NCI-H526 treated with DMSO at 0.1 percent for 48 hours (cell line): ENCODE data around the gene JMY.

Experiments
- DNase-seq: peaks from one replicate; lab custom pipeline; 2025; lab: John Stamatoyannopoulos, UW

JMY gene

GRCh38 chr5:79235634-79236361 lies at the start of gene JMY:
Gene JMY (plus strand): TSS chr5:79236131. CDS start chr5:79236651, 520 bp downstream.
- peak; percentile 75 for DNase-seq

DNA sequence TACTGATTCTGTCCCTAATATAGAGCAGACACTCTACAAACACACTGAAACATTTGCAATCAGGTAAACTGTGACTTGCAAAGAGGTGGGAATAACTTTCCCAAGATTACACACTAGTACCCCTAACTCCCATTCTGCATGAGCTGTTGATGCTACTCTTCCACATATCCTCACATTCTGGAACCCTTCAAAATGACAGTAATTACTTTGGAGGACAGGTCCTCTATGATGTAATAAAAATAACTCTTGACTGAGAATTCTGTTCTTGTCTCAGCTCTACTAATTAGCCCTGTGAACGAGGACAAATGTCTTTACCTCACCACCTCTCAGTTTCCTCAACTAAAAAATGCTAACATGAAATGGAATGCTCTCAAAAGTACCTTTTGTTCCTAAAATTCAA lies 49.5 kb upstream of the JMY start:
- no peak for DNase-seq

- DNase-seq: no peak
These were observed 46.3 kb upstream of the JMY start for GRCh38 chr5:79189439-79190234.

- DNase-seq: no peak
These were observed 45.7 kb upstream of the JMY start for GRCh38 chr5:79190235-79190529.

DNA sequence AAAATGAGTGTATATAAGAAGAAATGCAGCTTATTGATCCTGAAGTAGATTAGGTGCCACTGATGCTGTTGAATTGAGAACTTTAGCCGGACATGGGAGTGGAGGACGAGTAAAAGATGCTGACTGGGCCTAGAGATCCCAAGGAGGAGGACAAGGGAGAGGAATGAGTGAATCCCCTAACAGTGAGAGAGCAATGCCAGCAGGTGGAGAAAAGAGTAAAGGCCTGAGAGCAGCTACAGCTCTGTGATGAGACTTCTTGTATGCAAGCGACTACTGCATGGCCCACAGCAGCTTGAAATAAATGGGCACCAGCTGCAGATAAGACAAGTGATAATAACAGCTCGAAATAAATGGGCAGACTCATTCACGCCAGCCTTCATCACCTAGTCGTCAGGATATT lies 44.5 kb upstream of the JMY start:
- no peak for DNase-seq

- no peak for DNase-seq
These were observed 42.3 kb upstream of the JMY start for GRCh38 chr5:79193643-79194042.

GRCh38 chr5:79200573-79201183 lies 35.3 kb upstream of the JMY start:
- DNase-seq: no peak

GRCh38 chr5:79201206-79201605 lies 34.7 kb upstream of the JMY start:
- DNase-seq: no peak

GRCh38 chr5:79202076-79202475 lies 33.9 kb upstream of the JMY start:
- DNase-seq: no peak

DNA sequence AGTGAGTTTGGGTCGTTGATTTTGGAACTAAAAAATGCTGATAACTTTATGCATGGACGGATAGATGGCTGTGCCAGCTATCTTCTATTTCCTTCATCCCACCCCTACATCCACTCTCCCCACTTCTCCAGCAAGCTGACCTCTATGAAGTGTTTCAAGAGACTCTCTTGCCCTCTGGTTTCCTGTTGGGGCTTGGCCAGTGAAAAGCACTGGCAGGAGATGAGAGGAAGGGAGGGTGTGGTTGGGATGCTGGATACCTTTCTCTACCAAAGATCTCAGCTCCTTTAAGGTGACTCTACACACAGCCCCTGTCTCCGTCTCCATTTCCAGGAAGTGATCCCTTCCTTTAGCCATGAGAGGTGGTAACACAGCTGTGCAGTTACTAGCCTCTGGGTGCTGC lies 30.0 kb upstream of the JMY start:
- DNase-seq: no peak

- no peak for DNase-seq
These were observed 29.4 kb upstream of the JMY start for GRCh38 chr5:79206541-79206940.

DNA sequence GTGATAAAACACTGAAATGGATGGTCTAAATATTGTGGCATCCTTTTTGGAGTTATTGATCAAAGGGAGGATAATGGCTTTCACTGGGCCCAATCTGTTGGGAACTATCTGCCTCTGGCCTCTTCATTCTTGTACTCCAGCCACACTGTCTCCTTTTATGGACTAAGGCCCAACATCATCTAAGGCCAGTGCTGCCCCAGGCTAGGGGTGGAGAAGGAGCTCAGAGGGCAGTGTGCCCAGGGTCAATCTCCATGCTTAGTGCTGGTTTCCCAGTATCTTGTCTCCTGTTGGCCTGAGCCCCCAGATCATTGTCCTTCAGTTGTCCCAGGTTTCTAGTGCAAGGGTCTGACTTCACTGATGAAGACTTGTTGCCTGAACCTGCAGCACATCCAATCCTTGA lies 26.4 kb upstream of the JMY start:
- no peak for DNase-seq

GRCh38 chr5:79224286-79224984 lies 11.5 kb upstream of the JMY start:
- DNase-seq: no peak

GRCh38 chr5:79225026-79225425 lies 10.9 kb upstream of the JMY start:
- DNase-seq: no peak

DNA sequence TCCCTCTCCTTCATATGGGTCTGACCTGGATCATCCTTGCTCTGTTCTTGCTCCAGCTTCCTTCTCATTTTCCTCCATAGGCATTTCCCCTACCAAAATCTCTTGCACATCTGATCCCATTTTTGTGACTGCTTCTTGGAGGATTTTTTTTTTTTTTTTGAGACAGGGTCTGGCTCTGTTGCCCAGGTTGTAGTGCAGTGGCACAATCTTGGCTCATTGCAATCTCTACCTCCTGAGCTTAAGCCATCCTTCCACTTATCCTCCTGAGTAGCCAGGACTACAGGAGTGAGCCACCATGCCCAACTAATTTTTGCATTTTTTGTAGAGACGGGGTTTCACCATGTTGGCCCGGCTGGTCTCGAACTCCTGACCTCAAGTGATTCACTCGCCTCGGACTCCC lies 10.5 kb upstream of the JMY start:
- DNase-seq: no peak

DNA sequence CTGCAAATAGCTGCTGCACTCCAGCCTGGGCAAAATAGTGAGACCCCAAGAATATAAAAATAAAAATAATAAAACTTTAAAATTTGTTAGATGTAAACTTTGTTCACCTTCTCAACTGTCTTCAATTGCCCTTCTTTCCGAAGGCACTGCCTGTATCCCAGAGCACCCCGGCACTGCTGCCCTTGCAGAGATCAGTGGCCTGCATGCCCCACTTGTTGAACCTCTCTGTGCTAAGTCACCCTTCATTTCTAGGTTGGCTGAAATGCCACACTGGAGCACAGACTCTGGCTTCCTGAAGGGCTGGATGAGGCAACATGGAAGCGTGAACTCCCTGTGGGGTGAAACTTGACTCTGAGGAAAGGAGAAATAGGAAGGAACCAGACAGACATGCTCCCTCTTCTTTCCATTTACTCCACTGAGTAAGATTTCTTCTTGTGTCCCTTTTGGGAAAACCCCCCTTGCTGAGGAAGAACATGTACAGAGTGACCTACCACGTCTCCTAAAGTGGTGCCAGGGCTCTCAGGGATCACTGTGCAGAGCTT lies 8.4 kb upstream of the JMY start:
- DNase-seq: no peak

DNA sequence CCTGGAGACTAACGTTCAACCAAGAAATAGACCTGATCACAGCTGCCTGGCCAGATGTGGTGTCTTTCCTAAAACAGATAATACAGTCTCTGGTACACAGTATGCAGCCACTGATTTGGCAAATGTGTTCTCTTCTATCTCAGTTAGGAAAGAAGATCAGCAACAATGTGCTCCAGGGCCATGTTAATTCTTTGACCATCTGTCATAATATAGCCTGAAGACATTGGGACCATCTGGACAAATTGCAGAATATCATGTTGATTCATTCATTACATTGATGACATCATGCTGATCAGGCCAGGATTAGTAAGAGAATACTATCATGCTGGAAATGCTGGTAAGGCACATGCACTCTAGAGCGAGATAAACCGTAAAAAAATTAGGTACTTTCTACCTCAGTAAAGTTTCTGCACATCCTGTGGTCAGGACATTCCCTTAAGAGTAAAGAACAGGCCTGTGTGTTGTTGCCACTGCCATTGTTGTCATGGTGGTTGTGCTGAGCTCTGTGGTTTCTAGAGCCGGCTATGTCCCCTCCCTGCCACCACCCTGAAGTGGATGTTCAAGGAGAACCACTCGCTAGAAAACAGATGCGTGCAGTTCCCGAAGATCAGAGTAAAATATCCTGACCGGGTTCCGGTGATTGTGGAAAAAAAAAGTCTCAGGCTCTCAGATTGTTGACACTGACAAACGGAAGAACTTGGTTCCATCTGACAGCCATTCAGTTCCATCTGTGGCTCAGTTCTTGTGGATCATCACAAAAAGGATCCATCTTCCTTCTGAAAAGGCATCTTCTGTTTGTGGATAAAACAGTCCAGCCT lies 6.4 kb upstream of the JMY start:
- no peak for DNase-seq

- no peak for DNase-seq
These were observed 684 bp upstream of the JMY start for GRCh38 chr5:79235261-79235633.

GRCh38 chr5:79236362-79236969 lies 535 bp downstream of the JMY start:
- no peak for DNase-seq

DNA sequence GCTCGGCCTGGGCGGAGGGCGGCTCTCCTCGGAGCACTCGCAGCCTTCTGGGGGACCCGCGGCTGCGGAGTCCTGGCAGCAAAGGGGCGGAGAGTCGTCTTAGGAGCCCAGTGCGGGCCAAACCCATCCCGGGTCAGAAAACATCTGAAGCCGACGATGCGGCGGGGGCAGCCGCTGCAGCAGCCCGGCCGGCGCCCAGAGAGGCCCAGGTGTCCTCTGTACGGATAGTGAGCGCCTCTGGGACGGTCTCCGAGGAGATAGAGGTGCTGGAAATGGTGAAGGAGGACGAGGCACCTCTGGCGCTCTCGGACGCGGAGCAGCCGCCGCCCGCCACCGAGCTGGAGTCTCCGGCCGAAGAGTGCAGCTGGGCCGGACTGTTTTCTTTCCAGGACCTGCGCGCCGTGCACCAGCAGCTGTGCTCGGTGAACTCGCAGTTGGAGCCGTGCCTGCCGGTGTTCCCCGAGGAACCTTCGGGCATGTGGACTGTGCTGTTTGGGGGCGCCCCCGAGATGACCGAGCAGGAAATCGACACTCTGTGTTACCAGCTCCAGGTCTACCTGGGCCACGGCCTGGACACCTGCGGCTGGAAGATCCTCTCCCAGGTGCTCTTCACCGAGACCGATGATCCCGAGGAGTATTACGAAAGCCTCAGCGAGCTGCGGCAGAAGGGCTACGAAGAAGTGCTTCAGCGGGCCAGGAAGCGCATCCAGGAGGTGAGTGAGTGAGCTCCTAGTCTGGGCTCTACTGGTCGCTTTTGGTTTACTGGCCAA lies 1.2 kb downstream of the JMY start:
- DNase-seq: peak; percentile 38
